Osteocyte (in vitro differentiated cells): Measurements from ENCODE around the gene HOXD13. TPM values are rescaled to one million over a fixed set of nuclear protein-coding genes. Genes with fewer than 3 reads are reported as not detected.

Source experiments
- DNase-seq: peaks from one replicate; pipeline ENCODE4 v3.0.0; 2021; ENCODE audit warnings: mixed read lengths; ENCODE audit not compliant: unreplicated experiment; ENCODE audit errors: extremely low spot score
- H3K27ac Mint-ChIP-seq: one replicate; pipeline ENCODE4 v1.8.0; 2021; ENCODE audit warnings: mild to moderate bottlenecking, mixed read lengths; ENCODE audit not compliant: unreplicated experiment
- H3K27me3 Mint-ChIP-seq: one replicate; pipeline ENCODE4 v1.8.0; 2021; ENCODE audit warnings: mixed read lengths; ENCODE audit not compliant: unreplicated experiment
- H3K36me3 Mint-ChIP-seq: one replicate; pipeline ENCODE4 v1.8.0; 2021; ENCODE audit warnings: mixed read lengths; ENCODE audit not compliant: unreplicated experiment
- H3K4me1 Mint-ChIP-seq: one replicate; pipeline ENCODE4 v1.8.0; 2021; ENCODE audit warnings: mixed read lengths; ENCODE audit not compliant: unreplicated experiment
- H3K4me3 Mint-ChIP-seq: one replicate; pipeline ENCODE4 v1.8.0; 2021; ENCODE audit warnings: mild to moderate bottlenecking, moderate library complexity, mixed read lengths; ENCODE audit not compliant: unreplicated experiment
- H3K9me3 Mint-ChIP-seq: one replicate; pipeline ENCODE4 v1.8.0; 2021; ENCODE audit warnings: mixed read lengths; ENCODE audit not compliant: unreplicated experiment
- CTCF ChIP-seq: fragments of 200-600 bp; sonication (generic); IDR thresholded peaks from 2 replicates; pipeline ENCODE4 v1.5.0; 2021; ENCODE audit warnings: antibody characterized with exemption, mild to moderate bottlenecking, moderate library complexity
- total RNA-seq: library from RNA; stranded (reverse); gene quantifications from 2 replicates; pipeline ENCODE4 v1.2.1, GENCODE V29; 2021

HOXD13 gene
- total RNA-seq, 1 donor from 2014 or later, result not detected

GRCh38 chr2:176099159-176099727, 6.7 kb downstream of the HOXD13 start:
- peaks cover 21% of the 10 kb centered on the region for H3K4me1 Mint-ChIP-seq

GRCh38 chr2:176099728-176100546, 7.4 kb downstream of the HOXD13 start, which contains the start of gene HOXD12:
HOXD12 (plus strand) TSS chr2:176099795; CDS start chr2:176099802, 7 bp downstream.
- DNase-seq, result peak; percentile 68
- peaks cover 26% of the 10 kb centered on the region for H3K4me1 Mint-ChIP-seq

More at GRCh38 chr2:176099159-176099727, 6.7 kb downstream of the HOXD13 start:
- H3K27me3 Mint-ChIP-seq, result peaks cover 94% of the 10 kb centered on the region
- H3K9me3 Mint-ChIP-seq, result no peaks in the 10 kb centered on the region
- no peak overlapping the region for H3K4me3 Mint-ChIP-seq
- no peak for TF ChIP-seq CTCF
- DNase-seq, result no peak
- no peak overlapping the region for H3K27ac Mint-ChIP-seq
- H3K36me3 Mint-ChIP-seq, result no peaks in the 10 kb centered on the region

GRCh38 chr2:176100547-176101140, 8.1 kb downstream of the HOXD13 start:
- peaks cover 29% of the 10 kb centered on the region for H3K4me1 Mint-ChIP-seq
- TF ChIP-seq CTCF, result no peak

More at GRCh38 chr2:176099728-176100546, 7.4 kb downstream of the HOXD13 start, which contains the start of gene HOXD12:
- Mint-ChIP-seq H3K27me3 (peaks cover 94% of the 10 kb centered on the region), H3K9me3 (no peaks in the 10 kb centered on the region), H3K4me3 (no peak within 1 kb of the TSS), H3K27ac (no peak within 1 kb of the TSS), H3K36me3 (no peaks in the 10 kb centered on the region)
- TF ChIP-seq CTCF, result no peak

GRCh38 chr2:176101216-176101830, 8.8 kb downstream of the HOXD13 start:
- Mint-ChIP-seq H3K27ac (no peak overlapping the region), H3K9me3 (no peaks in the 10 kb centered on the region), H3K4me3 (no peak overlapping the region), H3K36me3 (no peaks in the 10 kb centered on the region), H3K4me1 (peaks cover 33% of the 10 kb centered on the region), H3K27me3 (peaks cover 95% of the 10 kb centered on the region)
- no peak for DNase-seq
- TF ChIP-seq CTCF, result no peak

More at GRCh38 chr2:176100547-176101140, 8.1 kb downstream of the HOXD13 start:
- Mint-ChIP-seq H3K36me3 (no peaks in the 10 kb centered on the region), H3K4me3 (no peak overlapping the region), H3K9me3 (no peaks in the 10 kb centered on the region), H3K27me3 (peaks cover 94% of the 10 kb centered on the region), H3K27ac (no peak overlapping the region)
- no peak for DNase-seq
